NCI-H2029 treated with DMSO at 0.1 percent for 48 hours (cell line): ENCODE measurements around the gene UBASH3B.
"Not testable (repeated sequence)": the region's sequence is repeated elsewhere in the genome, so short reads cannot be mapped to it uniquely, and the experiment has no call there.

ENCODE experiments used
- DNase-seq: peaks from one replicate; lab custom pipeline; 2025; lab: John Stamatoyannopoulos, UW

Gene UBASH3B

DNA sequence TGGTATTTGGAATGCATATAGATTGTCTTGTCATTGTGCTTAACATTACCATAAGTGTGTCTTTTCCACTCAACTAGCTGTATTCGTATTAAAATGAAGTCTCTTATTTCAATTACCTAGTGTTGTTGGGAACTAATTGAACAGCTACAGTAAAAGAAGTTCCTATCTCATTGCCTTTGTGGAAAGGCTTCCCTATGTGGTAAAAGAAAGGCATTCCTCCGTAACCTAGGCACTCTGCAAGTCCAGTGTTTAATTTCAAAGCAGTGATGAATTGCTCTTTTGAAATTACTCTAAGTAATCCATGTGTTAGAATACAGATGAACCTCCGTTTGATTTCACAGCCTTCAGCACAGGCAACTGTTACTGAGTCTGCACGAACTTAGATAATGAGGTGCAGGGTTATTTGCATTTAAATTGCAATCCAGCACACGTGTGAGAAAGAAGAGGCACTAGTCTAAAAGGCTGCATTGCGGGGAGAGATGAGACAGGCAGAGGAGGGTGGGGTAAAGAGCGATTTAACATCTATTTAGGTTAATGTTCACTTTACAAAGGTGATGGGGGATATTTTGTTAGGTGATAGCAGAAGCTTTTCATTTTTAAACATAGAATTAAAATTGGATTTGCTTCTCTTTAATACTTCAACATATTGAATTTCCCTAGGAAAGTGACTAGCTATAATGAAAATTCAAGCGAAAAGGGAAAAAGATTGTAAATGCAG lies 157.8 kb downstream of the UBASH3B start:
- no peak for DNase-seq

DNA sequence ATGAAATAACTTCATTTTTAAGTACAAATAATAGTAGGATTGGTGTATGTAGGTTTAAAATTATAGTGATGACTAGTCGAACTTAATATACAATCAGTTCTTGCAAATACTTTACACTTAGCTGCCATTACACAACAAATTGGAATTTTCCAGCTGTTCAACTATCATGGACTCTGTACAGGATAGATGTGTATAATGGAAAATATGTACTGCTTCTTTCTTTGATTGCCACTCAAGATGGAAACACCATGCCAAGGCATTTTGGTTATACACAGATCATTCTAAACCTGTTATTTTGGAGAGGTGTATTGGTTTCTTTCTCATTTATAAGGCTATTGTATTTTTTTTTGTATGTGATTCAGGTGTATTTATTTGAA lies 158.4 kb downstream of the UBASH3B start:
- DNase-seq = no peak

DNA sequence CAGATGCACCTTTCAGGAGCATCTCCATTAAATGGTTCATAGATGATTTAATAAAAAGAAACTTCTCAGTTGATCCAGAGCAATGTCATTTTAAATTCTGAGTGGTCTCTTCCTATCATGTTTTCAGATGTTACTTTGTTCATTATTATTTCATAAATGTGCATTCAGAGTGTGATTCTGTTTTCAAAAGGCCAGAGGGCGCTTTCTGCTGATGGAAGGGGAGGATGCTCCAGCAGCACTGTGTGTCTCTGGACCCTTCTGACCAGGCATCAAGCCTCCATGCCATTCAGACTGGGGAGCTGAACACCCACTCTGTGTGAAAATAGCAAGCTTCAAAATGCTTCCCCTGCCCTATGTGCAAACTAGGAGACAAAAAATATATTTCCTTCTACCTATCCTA lies 158.9 kb downstream of the UBASH3B start:
- DNase-seq = no peak

DNA sequence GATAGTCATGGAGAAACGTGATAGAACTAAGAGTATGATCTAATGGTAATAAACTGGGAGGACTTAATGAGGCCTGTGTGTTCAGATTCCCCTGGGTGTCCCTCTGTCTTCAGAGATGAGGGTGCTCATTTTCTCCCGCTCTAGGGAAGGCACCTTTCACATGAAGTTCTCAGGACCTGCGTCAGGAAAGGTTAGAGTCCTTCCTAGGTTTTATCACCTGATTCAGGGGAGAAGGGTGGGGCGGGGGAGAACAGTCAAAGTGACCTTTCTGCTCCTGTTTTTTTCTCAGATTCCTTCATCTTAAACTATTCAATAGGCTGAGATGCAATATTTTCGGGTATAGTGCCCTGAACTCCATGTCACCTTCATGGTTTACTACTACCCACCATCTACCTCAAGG lies 160.4 kb downstream of the UBASH3B start:
- no peak for DNase-seq

DNA sequence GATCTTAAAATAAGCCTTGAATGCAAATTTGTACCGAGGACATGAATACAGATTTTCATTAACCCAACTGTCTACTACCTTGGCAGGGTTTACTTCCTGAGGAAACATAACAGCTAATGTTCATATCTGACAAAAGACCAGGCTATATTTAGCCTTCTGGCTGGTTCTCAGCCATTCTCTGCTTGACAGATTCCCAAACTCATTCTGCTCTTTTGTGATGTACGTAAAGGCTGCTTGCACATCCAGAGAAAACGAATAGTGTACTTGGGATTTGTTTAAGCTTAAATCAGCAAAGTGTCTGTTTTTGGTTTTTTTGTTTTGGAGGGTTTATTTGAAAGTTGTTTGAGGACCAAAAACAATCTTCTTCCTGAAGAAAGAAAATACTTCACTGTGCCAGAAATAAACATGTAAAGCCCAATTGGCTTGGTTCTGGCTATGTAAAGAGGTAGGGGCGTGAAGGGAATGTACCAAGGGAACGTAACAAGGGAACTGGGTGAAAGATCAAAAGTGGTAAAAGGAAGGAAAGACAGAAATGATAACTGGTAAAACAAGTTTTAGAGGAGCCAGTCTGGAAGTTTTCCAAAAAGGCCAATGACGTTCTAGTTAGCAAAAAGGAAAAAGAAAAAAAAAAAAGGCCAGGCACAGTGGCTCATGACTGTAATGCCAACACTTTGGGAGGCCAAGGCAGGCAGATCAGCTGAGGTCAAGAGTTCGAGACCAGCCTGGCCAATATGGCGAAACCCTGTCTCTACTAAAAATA lies 161.4 kb downstream of the UBASH3B start:
- DNase-seq = peak; percentile 28

DNA sequence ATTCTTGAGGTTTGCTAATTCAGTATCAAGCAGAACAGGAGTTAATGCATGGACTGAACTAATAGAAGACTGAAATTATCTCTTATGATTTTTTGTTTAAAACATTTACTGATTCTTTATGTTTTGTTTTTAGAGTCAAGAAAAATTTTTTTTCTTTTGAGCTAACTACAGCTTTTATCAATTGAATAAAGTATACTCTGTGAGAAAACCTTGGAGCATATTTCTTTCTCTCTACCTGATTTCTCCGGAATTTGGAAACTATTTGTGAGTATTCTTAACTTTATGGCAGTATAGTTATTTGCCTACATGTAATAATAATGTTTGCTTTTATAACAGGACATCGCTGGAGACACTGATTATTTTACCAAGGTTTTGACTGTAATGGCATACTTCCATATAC lies 164.6 kb downstream of the UBASH3B start:
- no peak for DNase-seq

DNA sequence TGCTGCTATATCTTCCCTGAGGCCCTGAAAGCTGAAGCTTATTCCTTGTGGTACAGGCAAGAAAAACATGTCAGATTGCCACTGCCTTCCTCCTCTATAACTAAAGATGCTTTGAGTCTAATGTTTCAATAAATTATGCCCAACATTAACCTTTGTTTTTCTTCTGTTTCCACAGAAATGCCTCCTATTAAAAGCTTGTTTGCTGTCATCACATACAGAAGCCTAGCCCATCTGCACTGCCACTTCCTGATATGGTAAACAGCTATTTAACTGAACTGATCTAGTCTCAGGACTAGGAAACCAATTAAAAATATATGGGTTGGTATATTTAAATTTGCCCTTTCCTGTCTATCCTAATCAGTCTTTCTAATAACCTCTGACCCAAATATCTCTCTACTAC lies 165.6 kb downstream of the UBASH3B start:
- DNase-seq = no peak

DNA sequence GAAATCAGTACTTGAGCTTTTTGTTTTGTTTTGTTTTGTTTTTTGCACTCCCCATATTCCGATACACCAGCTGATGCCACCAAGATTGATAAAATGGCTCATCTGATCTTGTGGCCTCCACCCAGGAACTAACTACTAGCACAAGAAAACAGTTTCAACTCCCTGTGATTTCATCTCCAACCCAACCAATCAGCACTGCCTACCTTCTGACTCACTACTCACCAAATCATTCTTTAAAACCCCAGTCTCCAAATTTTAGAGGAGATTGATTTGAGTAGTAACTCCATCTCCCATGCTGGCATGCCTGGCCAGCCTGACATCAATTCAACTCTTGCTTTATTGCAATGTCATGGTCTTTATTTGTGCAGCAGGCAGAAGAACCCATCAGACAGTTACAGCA lies 166.7 kb downstream of the UBASH3B start:
- DNase-seq = no peak

DNA sequence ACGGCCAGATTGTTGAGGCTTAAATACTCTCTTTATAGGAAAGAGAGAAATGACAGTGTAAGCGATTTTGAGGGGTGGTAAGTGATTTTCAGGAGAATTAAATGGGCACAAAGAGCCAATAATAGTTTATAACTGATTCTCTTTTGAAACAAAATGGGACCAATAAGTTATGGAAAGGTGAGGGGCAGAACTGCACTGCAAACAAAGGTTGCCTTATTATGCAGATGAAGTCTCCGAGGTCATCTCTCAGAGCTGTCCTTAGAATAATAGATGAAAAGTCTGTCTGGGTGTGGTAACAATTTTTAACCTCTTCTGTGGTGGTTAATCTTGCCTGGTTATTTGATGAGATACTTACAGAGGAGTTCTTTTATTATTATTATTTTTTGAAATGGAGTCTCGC lies 168.0 kb downstream of the UBASH3B start:
- no peak for DNase-seq

DNA sequence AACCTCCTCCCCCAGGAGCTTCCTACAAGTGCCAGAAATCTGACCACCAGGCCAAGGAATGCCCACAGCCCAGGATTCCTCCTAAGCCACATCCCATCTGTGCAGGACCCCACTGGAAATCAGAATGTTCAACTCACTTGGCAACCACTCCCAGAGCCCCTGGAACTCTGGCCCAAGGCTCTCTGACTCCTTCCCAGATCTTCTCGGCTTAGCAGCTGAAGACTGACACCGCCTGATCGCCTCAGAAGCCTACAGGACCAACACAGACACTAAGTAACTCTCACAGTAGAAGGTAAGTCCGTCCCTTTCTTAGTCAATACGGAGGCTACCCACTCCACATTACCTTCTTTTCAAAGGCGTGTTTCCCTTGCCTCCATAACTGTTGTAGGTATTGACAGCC lies 173.8 kb downstream of the UBASH3B start:
- not testable (repeated sequence) for DNase-seq

DNA sequence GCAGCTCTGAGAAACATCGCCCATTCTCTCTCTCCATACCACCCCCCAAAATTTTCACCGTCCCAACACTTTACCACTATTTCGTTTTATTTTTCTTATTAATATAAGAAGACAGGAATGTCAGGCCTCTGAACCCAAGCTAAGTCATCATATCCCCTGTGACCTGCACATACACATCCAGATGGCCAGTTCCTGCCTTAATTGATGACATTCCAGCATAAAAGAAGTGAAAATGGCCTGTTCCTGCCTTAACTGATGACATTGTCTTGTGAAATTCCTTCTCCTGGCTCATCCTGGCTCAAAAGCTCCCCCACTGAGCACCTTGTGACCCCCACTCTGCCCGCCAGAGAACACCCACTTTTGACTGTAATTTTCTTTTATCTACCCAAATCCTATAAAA lies 176.8 kb downstream of the UBASH3B start:
- not testable (repeated sequence) for DNase-seq

DNA sequence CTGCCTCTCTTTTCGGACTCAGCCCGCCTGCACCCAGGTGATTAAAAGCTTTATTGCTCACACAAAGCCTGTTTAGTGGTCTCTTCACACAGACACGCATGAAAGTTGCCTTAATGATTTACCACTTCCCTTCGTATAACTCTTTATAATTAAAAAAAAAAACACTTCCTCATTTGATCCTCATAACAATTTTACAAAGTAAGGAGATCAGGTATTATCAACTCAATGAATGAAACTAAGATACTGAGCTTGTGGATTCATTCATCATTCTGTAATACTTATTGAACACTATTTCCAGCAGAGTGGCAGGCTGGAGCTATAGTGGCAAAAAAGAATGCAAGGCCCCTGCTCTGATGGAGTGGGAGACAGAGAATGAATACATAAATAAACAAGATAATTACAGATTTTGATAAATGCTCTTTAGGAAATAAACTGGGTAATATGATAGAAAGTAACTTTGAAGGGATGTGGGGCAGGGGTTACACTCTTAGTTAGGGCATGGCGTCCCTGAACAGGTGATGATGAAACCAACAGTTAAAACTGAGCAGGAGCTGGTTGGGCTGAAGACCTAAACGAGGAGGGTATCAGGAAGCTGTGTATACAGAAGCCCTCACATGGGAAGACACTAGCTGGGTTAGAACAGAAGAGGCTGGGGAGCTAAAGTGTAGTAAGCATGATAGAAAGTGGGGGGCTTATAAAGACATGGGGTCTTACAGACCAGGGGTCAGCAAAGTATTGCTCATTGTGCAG lies 177.4 kb downstream of the UBASH3B start:
- no peak for DNase-seq

DNA sequence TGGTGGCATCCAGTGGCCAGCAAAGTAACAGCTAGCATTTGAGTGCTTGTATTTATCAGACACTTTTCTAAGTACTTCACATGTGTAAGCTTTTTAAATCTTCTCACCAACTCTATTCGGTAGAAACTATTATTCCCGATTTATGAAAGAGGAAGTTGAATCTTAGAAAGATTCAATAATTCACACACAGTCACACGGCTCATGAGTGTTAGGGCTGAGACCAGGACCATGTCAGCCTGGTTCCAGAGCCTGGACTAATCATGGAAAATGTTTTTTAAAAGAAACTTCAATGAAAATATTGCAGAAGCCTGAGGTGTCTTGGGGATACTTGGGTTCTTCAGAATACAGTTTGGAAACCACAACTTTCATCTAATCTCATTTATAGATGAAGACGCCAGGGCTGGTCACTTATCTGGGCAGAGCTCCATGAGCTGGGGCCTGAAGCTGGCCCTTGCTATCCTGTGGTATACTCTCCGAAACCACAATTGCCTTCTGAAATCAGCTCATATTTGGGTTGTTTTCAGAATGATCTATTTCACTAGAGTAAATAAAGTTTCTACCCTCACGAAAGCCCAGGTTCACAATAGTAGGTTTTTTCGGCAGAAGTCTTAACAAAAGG lies 178.4 kb downstream of the UBASH3B start:
- DNase-seq = no peak

DNA sequence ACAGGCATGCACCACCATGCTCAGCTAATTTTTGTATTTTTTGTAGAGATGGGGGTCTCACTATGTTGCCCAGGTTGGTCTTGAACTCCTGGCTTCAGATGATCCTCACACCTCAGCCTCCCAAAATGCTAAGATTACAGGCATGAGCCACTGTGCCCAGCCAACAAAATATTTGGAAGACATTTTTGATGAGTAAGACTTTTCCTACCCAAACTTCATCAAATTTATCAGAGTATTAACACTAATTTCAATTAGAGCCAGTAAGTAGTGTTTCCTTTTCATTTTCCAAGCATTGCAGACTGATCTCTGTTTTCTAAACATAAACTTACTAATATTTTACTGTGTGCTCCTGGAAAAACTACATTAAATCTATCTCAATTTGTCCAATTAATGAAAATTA lies 181.4 kb downstream of the UBASH3B start:
- DNase-seq = no peak

DNA sequence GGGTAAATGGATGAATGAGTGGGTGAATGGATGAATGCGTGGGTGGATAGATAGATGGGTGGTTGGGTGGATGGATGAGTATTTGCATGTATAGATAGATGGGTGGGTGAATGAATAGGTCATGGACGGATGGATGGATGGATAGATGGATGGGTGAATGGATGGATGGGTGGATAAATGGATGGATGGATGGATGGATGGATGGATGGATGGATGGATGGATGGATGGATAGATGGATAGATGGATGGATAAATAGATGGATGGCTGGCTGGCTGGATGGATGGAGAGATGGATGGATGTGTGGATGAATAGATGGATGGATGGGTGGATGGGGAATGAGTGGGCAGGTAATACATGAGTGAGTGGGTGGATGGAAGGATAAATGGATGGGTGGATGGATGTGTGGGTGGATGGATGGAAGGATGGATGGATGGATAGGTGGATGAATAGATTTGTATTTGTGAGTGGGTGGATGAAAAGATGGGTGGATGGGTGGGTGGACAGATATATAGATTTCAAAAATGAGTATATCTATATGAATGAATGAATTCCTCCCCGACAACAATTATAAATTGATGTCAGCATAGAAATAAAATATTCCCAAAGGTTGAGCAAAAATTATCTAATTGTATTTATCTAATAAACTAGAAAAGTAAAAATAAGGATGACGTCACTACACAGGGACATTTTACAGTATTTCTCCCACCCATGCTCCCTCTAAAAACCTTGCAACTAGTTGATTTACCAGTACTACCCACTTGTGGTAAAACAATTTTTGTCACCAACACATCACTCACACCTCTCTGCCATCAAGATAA lies 182.2 kb downstream of the UBASH3B start:
- no peak for DNase-seq

DNA sequence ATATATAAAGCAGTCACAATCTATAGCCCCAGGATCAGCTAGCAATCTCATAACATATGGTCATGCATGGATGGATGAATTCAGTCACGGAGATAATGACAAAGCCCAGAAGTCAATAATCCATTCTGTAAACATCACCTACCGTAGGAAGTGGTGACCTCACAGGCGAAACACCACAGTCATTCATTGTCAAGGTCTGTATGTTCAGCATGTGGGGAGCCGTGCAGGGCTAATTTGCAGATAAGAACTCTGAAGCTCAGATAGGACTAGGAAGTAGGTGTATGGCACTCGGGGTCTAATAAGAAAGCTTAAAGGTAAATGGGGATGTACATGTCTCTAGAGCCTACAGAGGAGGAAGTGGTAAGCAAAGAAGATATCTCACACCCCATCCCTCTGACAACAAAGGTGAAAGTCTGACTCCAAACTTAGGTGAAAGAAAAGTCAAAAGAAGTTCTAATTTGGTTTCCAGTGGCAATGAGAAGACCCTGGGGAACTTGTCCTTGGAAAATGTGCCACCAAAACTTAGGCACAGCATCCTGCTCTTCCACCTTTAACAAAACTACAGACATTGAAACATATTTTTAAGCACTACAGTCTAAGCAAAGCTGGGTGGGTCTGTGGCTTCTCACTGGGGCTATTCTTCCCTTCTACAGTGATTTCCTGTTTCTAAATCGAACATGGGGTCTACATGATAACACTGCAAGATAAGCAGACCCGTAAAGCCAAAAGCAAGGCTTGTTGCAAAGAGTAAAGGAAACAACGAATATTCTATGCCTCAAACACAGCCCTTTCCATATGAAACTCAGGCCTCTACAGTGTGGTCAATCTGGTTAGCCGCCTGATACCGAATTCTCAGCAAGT lies 188.0 kb downstream of the UBASH3B start:
- no peak for DNase-seq

DNA sequence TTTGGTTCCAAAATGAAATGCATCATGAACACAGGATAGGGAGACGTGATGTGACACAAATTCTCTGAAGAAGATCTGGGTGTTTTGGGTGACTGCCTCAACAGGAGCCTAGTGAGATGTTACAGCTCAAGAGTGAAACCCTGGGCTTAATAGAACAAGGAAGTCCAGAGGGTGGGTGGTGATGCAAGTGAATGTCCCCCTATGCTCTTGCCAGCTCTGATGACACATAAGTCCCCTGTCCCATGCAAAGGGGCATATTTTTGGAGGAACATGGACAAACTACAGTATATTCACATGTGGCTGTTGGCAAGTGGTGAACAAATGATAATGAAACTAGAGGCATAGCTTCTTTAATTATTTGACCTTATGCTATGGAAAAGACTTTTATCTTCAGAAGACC lies 191.9 kb downstream of the UBASH3B start:
- DNase-seq = no peak

DNA sequence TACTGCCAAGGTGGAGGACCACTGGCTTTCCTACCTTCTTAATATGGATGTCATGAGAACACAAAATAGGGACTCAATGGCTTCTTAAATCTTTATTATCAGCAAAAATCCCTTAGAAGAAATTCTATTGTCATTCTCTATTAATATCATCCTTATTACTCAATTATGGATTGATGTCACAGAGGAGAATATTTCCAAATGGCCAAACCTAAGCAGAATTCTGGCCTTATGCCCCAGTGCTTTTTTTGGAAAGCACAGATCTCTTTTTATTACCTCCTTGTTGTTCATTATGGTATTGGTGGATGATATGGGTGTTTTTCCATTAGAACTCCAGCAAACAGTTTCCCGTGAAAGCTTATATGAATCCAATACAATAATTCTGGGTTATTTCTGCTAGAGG lies 192.7 kb downstream of the UBASH3B start:
- DNase-seq = no peak

DNA sequence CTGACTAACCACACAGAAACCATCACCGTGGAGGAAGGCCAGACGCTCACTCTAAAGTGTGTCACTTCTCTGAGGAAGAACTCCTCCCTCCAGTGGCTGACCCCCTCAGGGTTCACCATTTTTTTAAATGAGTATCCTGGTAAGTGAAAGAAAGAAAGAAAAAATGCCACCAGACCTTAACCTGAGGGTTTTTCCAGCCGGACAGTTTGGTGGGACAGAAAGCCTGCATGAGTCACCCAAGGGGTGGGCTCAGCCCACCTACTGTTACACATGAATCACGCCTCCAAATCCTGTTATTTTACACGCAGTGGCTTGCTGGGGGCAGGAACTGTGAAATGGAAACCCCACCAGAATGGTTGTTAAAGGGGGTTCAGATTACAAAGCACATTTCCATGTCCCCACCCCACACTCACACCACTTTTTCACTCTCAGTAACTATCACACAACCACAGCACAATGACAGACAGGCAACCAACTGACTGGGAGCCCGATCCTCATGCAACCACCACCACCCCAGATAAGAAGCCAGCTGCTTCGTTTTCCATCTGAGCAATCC lies 194.6 kb downstream of the UBASH3B start:
- DNase-seq = no peak

DNA sequence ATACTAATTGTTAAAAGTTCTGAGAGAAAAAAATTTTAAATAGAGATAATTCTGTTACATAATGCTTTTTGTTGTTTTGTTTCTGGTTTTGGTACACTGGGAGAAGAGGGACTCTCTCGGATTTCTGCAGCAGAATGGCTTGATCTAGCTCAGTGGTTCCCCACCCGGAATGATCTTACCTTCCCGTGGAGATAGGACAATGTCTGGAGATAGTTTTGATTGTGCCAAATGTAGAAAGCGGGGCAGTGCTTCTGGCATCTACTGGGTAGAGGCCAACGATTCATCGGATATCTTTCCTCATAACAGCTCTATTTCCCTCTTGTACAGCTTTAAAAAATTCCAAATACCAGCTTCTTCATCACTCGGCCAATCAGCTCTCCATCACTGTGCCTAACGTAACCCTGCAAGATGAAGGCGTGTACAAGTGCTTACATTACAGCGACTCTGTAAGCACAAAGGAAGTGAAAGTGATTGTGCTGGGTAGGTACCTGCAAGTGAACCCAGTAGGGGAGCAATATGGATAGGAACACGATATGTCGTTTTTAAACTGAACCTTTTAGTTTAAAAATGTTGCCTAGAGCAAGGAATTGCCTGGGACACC lies 195.9 kb downstream of the UBASH3B start:
- no peak for DNase-seq
